H1 (cell line): ENCODE measurements around the gene PTPRO. TPM values are rescaled to one million over a fixed set of nuclear protein-coding genes. Genes with fewer than 3 reads are reported as not detected.

ENCODE experiments used
- CTCF ChIA-PET: fragments of 300-600 bp; sonication (Branson Sonifier 250); formaldehyde crosslinking; loops from one replicate; lab custom pipeline; 2021; ENCODE audit not compliant: partially characterized antibody; lab: Charles Lee
- POLR2A ChIA-PET: fragments of 300-600 bp; sonication (Branson Sonifier 250); formaldehyde crosslinking; loops from one replicate; lab custom pipeline; 2021; ENCODE audit warnings: inconsistent platforms; ENCODE audit not compliant: partially characterized antibody; lab: Charles Lee
- DNase-seq, 2 experiments: peaks; one replicate each; pipeline versions ENCODE4 v3.0.0 to v3.0.0-alpha.2; 2010 to 2022; ENCODE audit warnings: low spot score in 2 of 2, low read depth in 1 of 2, mixed read lengths in 1 of 2
- FAIRE-seq: peaks from 2 replicates; lab custom pipeline; 2011; peaks lifted over from hg19 to GRCh38; lab: Jason Lieb, UNC
- H2AFZ ChIP-seq: 2 replicates; pipeline ENCODE4 v1.8.1; 2012; ENCODE audit warnings: low read length, inconsistent platforms
- H2AK5ac ChIP-seq: 2 replicates; pipeline ENCODE4 v1.6.1; 2013; ENCODE audit warnings: low read depth, low read length
- H2BK120ac ChIP-seq: replicated peaks from 2 replicates; pipeline ENCODE3; 2013; ENCODE audit warnings: low read depth, low read length, inconsistent platforms
- H2BK12ac ChIP-seq: 2 replicates; pipeline ENCODE4 v1.6.1; 2013; ENCODE audit warnings: low read depth, low read length
- H2BK15ac ChIP-seq: 2 replicates; pipeline ENCODE4 v1.6.1; 2013; ENCODE audit warnings: low read length
- H2BK20ac ChIP-seq: 2 replicates; pipeline ENCODE4 v1.6.1; 2013; ENCODE audit warnings: low read length
- H2BK5ac ChIP-seq: 2 replicates; pipeline ENCODE4 v1.6.1; 2013; ENCODE audit warnings: low read depth, low read length
- H3K14ac ChIP-seq: 2 replicates; pipeline ENCODE4 v1.6.1; 2013; ENCODE audit warnings: inconsistent platforms; ENCODE audit not compliant: insufficient read length
- H3K18ac ChIP-seq: 2 replicates; pipeline ENCODE4 v1.6.1; 2013; ENCODE audit warnings: low read length; ENCODE audit errors: extremely low read depth
- H3K23ac ChIP-seq: 2 replicates; pipeline ENCODE4 v1.6.1; 2013; ENCODE audit warnings: inconsistent platforms; ENCODE audit not compliant: insufficient read length
- H3K23me2 ChIP-seq: 2 replicates; pipeline ENCODE4 v1.6.1; 2013; ENCODE audit warnings: low read depth, low read length
- H3K27ac ChIP-seq: 2 replicates; pipeline ENCODE4 v1.6.1; 2011; ENCODE audit warnings: low read depth, low read length, inconsistent platforms
- H3K27me3 ChIP-seq, 4 experiments: replicated peaks in 1 of 4; 1 replicate in 1 of 4; 2 replicates in 3 of 4; pipeline versions ENCODE4 v1.6.1 to v1.8.1; 2011 to 2013; ENCODE audit warnings: low read length in 3 of 4, mild to moderate bottlenecking in 3 of 4, inconsistent platforms in 2 of 4, mixed read lengths in 2 of 4, moderate library complexity in 1 of 4; ENCODE audit not compliant: control insufficient read depth in 3 of 4, insufficient read depth in 3 of 4; ENCODE audit errors: extremely low read depth in 1 of 4
- H3K36me3 ChIP-seq, 4 experiments: 2 replicates each; pipeline versions ENCODE4 v1.6.1 to v1.8.1; 2011 to 2013; ENCODE audit warnings: mild to moderate bottlenecking in 4 of 4, low read length in 3 of 4, moderate library complexity in 2 of 4, control low read depth in 1 of 4, inconsistent platforms in 1 of 4; ENCODE audit not compliant: insufficient read depth in 4 of 4, control insufficient read depth in 2 of 4
- H3K4ac ChIP-seq: replicated peaks from 2 replicates; pipeline ENCODE3; 2013; ENCODE audit warnings: low read length, low read depth, mixed read lengths, inconsistent platforms; ENCODE audit not compliant: insufficient read length
- H3K4me1 ChIP-seq, 4 experiments: replicated peaks in 1 of 4; 1 replicate in 1 of 4; 2 replicates in 3 of 4; pipeline versions ENCODE4 v1.6.1 to v1.8.1; 2011 to 2013; ENCODE audit warnings: low read length in 3 of 4, inconsistent platforms in 2 of 4, mixed read lengths in 1 of 4; ENCODE audit not compliant: insufficient read depth in 4 of 4, control insufficient read depth in 3 of 4
- H3K4me2 ChIP-seq, 2 experiments: 2 replicates each; pipeline versions ENCODE4 v1.6.1 to v1.8.1; 2011 to 2013; ENCODE audit warnings: low read depth in 2 of 2, low read length in 2 of 2, control low read depth in 1 of 2, inconsistent platforms in 1 of 2, mild to moderate bottlenecking in 1 of 2; ENCODE audit not compliant: insufficient read depth in 1 of 2
- H3K4me3 ChIP-seq, 4 experiments: fragments of 200-600, 300-600 bp in 1 of 4; sonication (generic), shearing (Covaris generic), sonication (Bioruptor Twin) in 1 of 4; 2 replicates each; pipeline versions ENCODE4 v1.5.1 to v1.8.1; 2011 to 2016; ENCODE audit warnings: low read length in 4 of 4, low read depth in 3 of 4, control low read depth in 2 of 4, inconsistent platforms in 2 of 4, mild to moderate bottlenecking in 2 of 4, mixed read lengths in 1 of 4, moderate library complexity in 1 of 4; ENCODE audit not compliant: insufficient read depth in 2 of 4; ENCODE audit errors: extremely low read depth in 1 of 4
- H3K56ac ChIP-seq: replicated peaks from 2 replicates; pipeline ENCODE3; 2013; ENCODE audit warnings: low read depth, mild to moderate bottlenecking, mixed read lengths, low read length, inconsistent platforms; ENCODE audit not compliant: insufficient read length
- H3K79me1 ChIP-seq: 2 replicates; pipeline ENCODE4 v1.6.1; 2013; ENCODE audit warnings: low read depth, low read length, control low read depth
- H3K79me2 ChIP-seq, 2 experiments: 2 replicates each; pipeline versions ENCODE4 v1.6.1 to v1.8.1; 2012 to 2013; ENCODE audit warnings: low read length in 2 of 2, mild to moderate bottlenecking in 2 of 2, inconsistent platforms in 1 of 2; ENCODE audit not compliant: insufficient read depth in 2 of 2, control insufficient read depth in 1 of 2
- H3K9ac ChIP-seq, 4 experiments: replicated peaks in 1 of 4; 1 replicate in 1 of 4; 2 replicates in 3 of 4; pipeline versions ENCODE4 v1.6.1 to v1.8.1; 2011 to 2013; ENCODE audit warnings: low read depth in 3 of 4, low read length in 3 of 4, control low read depth in 2 of 4, mild to moderate bottlenecking in 2 of 4, moderate library complexity in 2 of 4, inconsistent platforms in 1 of 4; ENCODE audit errors: extremely low read depth in 1 of 4
- H3K9me3 ChIP-seq, 2 experiments: 2 replicates each; pipeline versions ENCODE4 v1.6.1 to v1.8.1; 2012 to 2013; ENCODE audit warnings: mild to moderate bottlenecking in 2 of 2, moderate library complexity in 2 of 2, control low read depth in 1 of 2, inconsistent platforms in 1 of 2, low read depth in 1 of 2, low read length in 1 of 2, mixed read lengths in 1 of 2; ENCODE audit not compliant: insufficient read depth in 2 of 2
- H4K20me1 ChIP-seq, 2 experiments: replicated peaks in 1 of 2; 2 replicates each; pipeline versions ENCODE3 to v1.8.1; 2011 to 2013; ENCODE audit warnings: inconsistent platforms in 2 of 2, low read length in 2 of 2, mild to moderate bottlenecking in 1 of 2; ENCODE audit not compliant: insufficient read depth in 2 of 2, control insufficient read depth in 1 of 2
- H4K5ac ChIP-seq: 2 replicates; pipeline ENCODE4 v1.6.1; 2013; ENCODE audit warnings: low read length, low read depth, mixed read lengths, inconsistent platforms; ENCODE audit not compliant: insufficient read length
- H4K8ac ChIP-seq: 2 replicates; pipeline ENCODE4 v1.8.0; 2013; ENCODE audit warnings: mild to moderate bottlenecking, moderate library complexity, low read length, inconsistent platforms; ENCODE audit not compliant: insufficient read depth; ENCODE audit errors: extremely low read depth
- H4K91ac ChIP-seq: replicated peaks from 2 replicates; pipeline ENCODE3; 2013; ENCODE audit warnings: low read length, mixed read lengths, inconsistent platforms; ENCODE audit not compliant: insufficient read length
- WGBS, 2 experiments: shearing (Covaris generic) in 1 of 2; methylation state at CpG; one replicate each; pipeline versions ENCODE4 v1.1.6 to v1.1.7; 2013 to 2015; ENCODE audit warnings: low lambda C conversion rate in 2 of 2, mixed read lengths in 2 of 2, inconsistent platforms in 1 of 2, low coverage in 1 of 2, missing lambda C conversion rate in 1 of 2; ENCODE audit not compliant: insufficient replicate concordance in 2 of 2, insufficient coverage in 1 of 2, insufficient read length in 1 of 2; ENCODE audit errors: extremely low coverage in 1 of 2, missing lambda C conversion rate in 1 of 2; 5-methylcytosine and 5-hydroxymethylcytosine counted together
- polyA plus RNA-seq, 7 experiments: library from polyadenylated mRNA; depleted of rRNA in 3 of 7; stranded (reverse) in 5 of 7; unstranded in 2 of 7; fragments of >200 nt in 5 of 7; fragments of 200-250 nt in 2 of 7; gene quantifications; 1 replicate in 5 of 7; 2 replicates in 1 of 7; 4 replicates in 1 of 7; pipeline versions ENCODE4 v1.2.1 to v1.2.3, GENCODE V29; 2011 to 2013; ENCODE audit warnings: missing spikeins in 2 of 7, mixed read lengths in 2 of 7
- total RNA-seq: library from RNA; stranded (reverse); fragmentation: NEBNext Ultra II Directional; extraction: Animal tissue kit (Norgen Biotek cat#: 25700); gene quantifications from 2 replicates; pipeline ENCODE4 v1.2.1, GENCODE V29; 2021

Gene PTPRO
- total and polyA plus RNA-seq, 2 of the 8 experiments (the other 6 are each of a cell fraction or from before 2014, with no cell fraction given), result 0.73 to 1.7 TPM

DNA sequence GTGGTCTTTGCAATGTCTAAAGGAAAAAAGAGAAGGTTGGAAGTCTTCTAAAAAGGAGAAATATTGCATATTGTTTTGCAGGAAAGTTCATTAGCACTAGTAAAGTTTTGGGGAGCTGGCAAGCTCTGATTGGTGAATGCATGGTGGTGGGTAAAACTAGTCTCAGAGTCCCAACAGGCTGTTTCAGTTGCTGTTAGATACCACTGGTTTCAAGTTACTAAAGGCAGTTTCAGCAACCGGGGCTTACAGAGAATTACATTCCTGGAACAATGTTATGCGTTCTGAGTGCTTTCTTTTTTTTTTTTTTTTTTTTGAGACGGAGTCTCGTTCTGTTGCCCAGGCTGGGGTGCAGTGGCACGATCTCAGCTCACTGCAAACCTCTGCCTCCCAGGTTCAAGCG lies 258.7 kb downstream of the PTPRO start:
- no peak overlapping the region for H2BK5ac ChIP-seq
- no peaks in the 10 kb centered on the region for H3K79me1 ChIP-seq
- no peaks in the 10 kb centered on the region for H4K20me1 ChIP-seq
- H3K9me3 ChIP-seq, result peaks cover 6 to 7% of the 10 kb centered on the region in 2 experiments; a peak in 3 of 4 replicates
- DNase-seq (no peak), FAIRE-seq (no peak)
- H3K4me2 ChIP-seq, result no peak overlapping the region
- no peaks in the 10 kb centered on the region for H3K79me2 ChIP-seq
- H2BK12ac ChIP-seq, result no peak overlapping the region
- H4K5ac ChIP-seq, result no peak overlapping the region
- no peak overlapping the region for H2BK20ac ChIP-seq
- H2AK5ac ChIP-seq, result no peak overlapping the region
- H3K4me3 ChIP-seq, result no peak overlapping the region
- WGBS, 2 experiments, result 78% methylated on average over 5 of the region's 6 CpGs; no CpG with 5 or more reads in 1 of the 2 experiments
- H4K91ac ChIP-seq, result no peak overlapping the region
- H3K23ac ChIP-seq, result no peak overlapping the region
- no peak overlapping the region for H3K14ac ChIP-seq
- H3K18ac ChIP-seq, result no peak overlapping the region
- H3K27ac ChIP-seq, result no peak overlapping the region
- H3K56ac ChIP-seq, result no peak overlapping the region
- H3K4me1 ChIP-seq, result no peaks in the 10 kb centered on the region
- H4K8ac ChIP-seq, result no peak overlapping the region
- H2BK120ac ChIP-seq, result no peak overlapping the region
- H3K23me2 ChIP-seq, result no peaks in the 10 kb centered on the region
- no peak overlapping the region for H2BK15ac ChIP-seq
- no peaks in the 10 kb centered on the region for H3K27me3 ChIP-seq
- H3K9ac ChIP-seq, result no peak overlapping the region
- peak overlapping the region; percentile 79; the same call in 1 of the 2 replicates for H2AFZ ChIP-seq
- H3K4ac ChIP-seq, result no peak overlapping the region
- CTCF ChIA-PET, result interaction anchor here (1.8 kb wide), 1 partner anchor 48 kb away, joined by 6 read pairs; no protein-coding TSS in a partner anchor
- POLR2A ChIA-PET, result no interaction called here
- H3K36me3 ChIP-seq, result no peaks in the 10 kb centered on the region; a peak in 1 of 8 replicates
